ENCODE results near the gene UROD. TPM values are rescaled to one million over a fixed set of nuclear protein-coding genes. Genes with fewer than 3 reads are reported as not detected.

Gene UROD
- total and polyA plus RNA-seq, 2 experiments from 2014 or later: 82.4 to 108 TPM

GRCh38 chr1:45038661-45039364 is 26.8 kb downstream of the UROD start:
- Histone ChIP-seq H3K27me3 (ENCODE audit: insufficient read depth) (no peaks in the 10 kb centered on the region), H3K27ac (ENCODE audit: low read depth) (no peak overlapping the region), H3F3A (replicated peaks; ENCODE audit: low read depth) (no peaks in the 10 kb centered on the region), H3K4me3 (no peak overlapping the region), H3K9me2 (ENCODE audit: insufficient read depth) (no peaks in the 10 kb centered on the region), H3K36me3 (ENCODE audit: insufficient read depth) (no peaks in the 10 kb centered on the region), H2AFZ (no peak overlapping the region), H3K79me2 (replicated peaks; ENCODE audit: insufficient read depth) (no peaks in the 10 kb centered on the region), H3K4me2 (no peak overlapping the region), H3K4me1 (ENCODE audit: insufficient read depth) (peaks cover 7% of the 10 kb centered on the region; the same call in 1 of the 2 replicates), H4K20me1 (replicated peaks; ENCODE audit: insufficient read depth) (no peaks in the 10 kb centered on the region)
- Mint-ChIP-seq H3K27me3 (ENCODE audit: insufficient read depth, low read depth, poor library complexity) (no peaks in the 10 kb centered on the region), H3K36me3 (ENCODE audit: low read depth) (no peaks in the 10 kb centered on the region), H3K27ac (no peak overlapping the region), H3K4me1 (peaks cover 9% of the 10 kb centered on the region), H3K9me3 (no peaks in the 10 kb centered on the region), H3K4me3 (no peak overlapping the region)
- no peak for DNase-seq (ENCODE audit: low spot score)
- TF ChIP-seq POLR2AphosphoS5 (IDR thresholded peaks at IDR 0.05; ENCODE audit: low read depth) (no peak), STAT1 (IDR thresholded peaks at IDR 0.05; ENCODE audit: unreplicated experiment) (no peak), EZH2phosphoT487 (IDR thresholded peaks at IDR 0.05; ENCODE audit: unreplicated experiment) (no peak), JUNB (IDR thresholded peaks at IDR 0.05; ENCODE audit: unreplicated experiment) (no peak), EZH2 (IDR thresholded peaks at IDR 0.05; ENCODE audit: low read depth, unreplicated experiment) (no peak), ZNF462 (CRISPR knock-in tag; IDR thresholded peaks at IDR 0.05) (no peak), ZNF331 (CRISPR knock-in tag; IDR thresholded peaks at IDR 0.05; ENCODE audit: low read depth) (no peak), REST (IDR thresholded peaks at IDR 0.05; ENCODE audit: unreplicated experiment) (no peak), ZNF114 (CRISPR knock-in tag; IDR thresholded peaks at IDR 0.05) (no peak)
- no peak for ATAC-seq

Measured in GM23338 (cell line).